ENCODE results near the gene CD300LG. TPM values are rescaled to one million over a fixed set of nuclear protein-coding genes. Genes with fewer than 3 reads are reported as not detected.

Gene CD300LG
- total RNA-seq, 1 experiment from 2014 or later = not detected

DNA sequence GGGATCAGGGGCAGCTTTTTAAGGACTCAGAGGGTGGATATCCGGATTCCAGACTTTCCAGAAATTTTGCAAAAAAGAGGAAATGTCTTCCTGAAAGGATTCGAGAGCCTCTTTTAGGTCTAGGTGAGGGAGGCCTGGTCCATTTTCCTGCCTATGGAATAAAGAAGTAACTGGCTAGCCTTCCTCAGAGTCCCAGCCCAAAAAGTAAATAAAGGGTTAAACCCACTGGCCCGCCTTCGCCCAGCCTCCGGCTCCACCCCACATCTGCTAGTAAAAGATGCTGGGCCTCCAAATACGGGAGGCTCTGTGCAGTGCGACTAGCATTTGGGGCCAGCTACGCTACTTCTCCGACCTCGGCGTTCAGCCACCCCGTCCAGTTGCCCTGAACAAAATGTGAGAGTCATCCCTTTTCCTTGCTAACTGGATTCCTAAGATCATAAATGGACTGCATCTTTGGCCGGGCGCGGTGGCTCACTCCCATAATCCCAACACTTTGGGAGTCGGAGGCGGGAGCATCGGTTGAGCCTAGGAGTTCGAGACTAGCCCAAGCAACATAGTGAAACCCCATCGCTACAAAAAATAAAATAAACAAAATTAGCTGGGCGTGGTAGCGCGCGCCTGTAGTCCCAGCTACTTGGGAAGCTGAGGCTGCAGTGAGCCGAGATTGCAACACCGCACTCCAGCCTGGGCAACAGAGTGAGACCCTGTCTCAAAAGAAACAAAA, 61.2 kb downstream of the CD300LG start:
- H4K20me1 ChIP-seq (ENCODE audit: insufficient read depth) = no peaks in the 10 kb centered on the region
- H3F3A ChIP-seq (ENCODE audit: insufficient read depth, low read depth) = peaks cover 5% of the 10 kb centered on the region; the same call in 1 of the 2 replicates
- ChIA-PET POLR2A (ENCODE audit: unreplicated experiment) (interaction anchor here (0.5 kb wide), 1 partner anchor 716 kb away, joined by 5 read pairs; no protein-coding TSS in a partner anchor), CTCF (no interaction called here)
- intact Hi-C loops (cut with micrococcal nuclease; ENCODE audit: unreplicated experiment) = no loop called here
- peaks cover 46% of the 10 kb centered on the region for H3K27me3 ChIP-seq (ENCODE audit: insufficient read depth, low read depth)
- H3K36me3 ChIP-seq (ENCODE audit: low read depth) = no peaks in the 10 kb centered on the region
- no peak for DNase-seq
- no peak overlapping the region for H2AFZ ChIP-seq
- no peaks in the 10 kb centered on the region for H3K9me2 ChIP-seq (ENCODE audit: insufficient read depth)
- TF ChIP-seq, protein P1, sequence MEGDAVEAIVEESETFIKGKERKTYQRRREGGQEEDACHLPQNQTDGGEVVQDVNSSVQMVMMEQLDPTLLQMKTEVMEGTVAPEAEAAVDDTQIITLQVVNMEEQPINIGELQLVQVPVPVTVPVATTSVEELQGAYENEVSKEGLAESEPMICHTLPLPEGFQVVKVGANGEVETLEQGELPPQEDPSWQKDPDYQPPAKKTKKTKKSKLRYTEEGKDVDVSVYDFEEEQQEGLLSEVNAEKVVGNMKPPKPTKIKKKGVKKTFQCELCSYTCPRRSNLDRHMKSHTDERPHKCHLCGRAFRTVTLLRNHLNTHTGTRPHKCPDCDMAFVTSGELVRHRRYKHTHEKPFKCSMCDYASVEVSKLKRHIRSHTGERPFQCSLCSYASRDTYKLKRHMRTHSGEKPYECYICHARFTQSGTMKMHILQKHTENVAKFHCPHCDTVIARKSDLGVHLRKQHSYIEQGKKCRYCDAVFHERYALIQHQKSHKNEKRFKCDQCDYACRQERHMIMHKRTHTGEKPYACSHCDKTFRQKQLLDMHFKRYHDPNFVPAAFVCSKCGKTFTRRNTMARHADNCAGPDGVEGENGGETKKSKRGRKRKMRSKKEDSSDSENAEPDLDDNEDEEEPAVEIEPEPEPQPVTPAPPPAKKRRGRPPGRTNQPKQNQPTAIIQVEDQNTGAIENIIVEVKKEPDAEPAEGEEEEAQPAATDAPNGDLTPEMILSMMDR (conservative IDR thresholded peaks at IDR 0.05) = no peak
- no peak overlapping the region for H3K27ac ChIP-seq
- BruUV-seq (replicated peaks) = no TSS peak
- H3K9me3 ChIP-seq (ENCODE audit: insufficient read depth, low read depth) = no peaks in the 10 kb centered on the region
- H3K4me3 ChIP-seq = no peak overlapping the region
- no peak overlapping the region for H3K4me2 ChIP-seq
- H3K4me1 ChIP-seq (replicated peaks; ENCODE audit: insufficient read depth) = no peaks in the 10 kb centered on the region
- H3K79me2 ChIP-seq (ENCODE audit: low read depth) = no peaks in the 10 kb centered on the region

DNA sequence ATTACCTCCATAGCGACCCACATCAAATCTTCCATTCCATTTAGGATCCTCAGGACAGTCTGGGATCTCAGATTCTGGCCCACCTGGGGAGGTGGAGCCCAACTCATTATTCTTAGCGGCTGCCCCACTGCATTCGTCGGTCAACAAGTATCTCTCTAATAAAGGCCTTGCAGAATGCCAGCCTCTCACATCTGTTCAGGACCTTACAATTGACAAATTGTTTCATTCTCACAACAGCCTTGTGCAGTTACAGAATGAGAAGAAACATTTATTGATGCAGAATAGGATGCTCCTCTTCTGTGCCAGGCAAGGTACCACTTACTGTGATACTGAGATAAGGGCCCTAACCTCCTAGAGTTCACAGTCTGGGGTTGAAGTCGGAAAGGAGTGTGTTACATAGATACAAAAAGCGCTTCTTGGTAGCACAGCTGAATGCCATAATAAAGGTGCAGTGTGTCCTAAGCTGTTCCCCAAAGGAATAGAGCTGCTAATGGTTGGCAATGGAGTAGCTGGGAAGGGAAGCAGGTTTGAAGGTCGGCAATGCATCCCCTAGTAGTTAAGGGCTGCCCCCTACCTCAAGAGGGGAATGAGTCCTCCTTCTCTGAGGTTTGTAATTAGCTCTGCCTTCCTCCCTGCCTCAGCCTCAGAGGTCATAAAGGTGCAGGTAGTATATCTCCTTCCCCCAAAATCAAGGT, 62.7 kb downstream of the CD300LG start:
- Histone ChIP-seq H3K27me3 (ENCODE audit: insufficient read depth, low read depth) (peaks cover 59% of the 10 kb centered on the region), H3K36me3 (ENCODE audit: low read depth) (no peaks in the 10 kb centered on the region), H3K4me3 (no peak overlapping the region), H2AFZ (no peak overlapping the region), H3K4me1 (replicated peaks; ENCODE audit: insufficient read depth) (no peaks in the 10 kb centered on the region), H3K9me2 (ENCODE audit: insufficient read depth) (no peaks in the 10 kb centered on the region), H4K20me1 (ENCODE audit: insufficient read depth) (no peaks in the 10 kb centered on the region), H3K79me2 (ENCODE audit: low read depth) (no peaks in the 10 kb centered on the region), H3F3A (ENCODE audit: insufficient read depth, low read depth) (peaks cover 5% of the 10 kb centered on the region; the same call in 1 of the 2 replicates), H3K27ac (no peak overlapping the region), H3K4me2 (no peak overlapping the region), H3K9me3 (ENCODE audit: insufficient read depth, low read depth) (no peaks in the 10 kb centered on the region)
- no peak for DNase-seq
- intact Hi-C loops (cut with micrococcal nuclease; ENCODE audit: unreplicated experiment) = no loop called here
- TF ChIP-seq, protein P1 (conservative IDR thresholded peaks at IDR 0.05) = no peak
- no peak for TF ChIP-seq EZH2 (IDR thresholded peaks at IDR 0.05; ENCODE audit: low read depth)
- CTCF ChIA-PET = interaction anchor here (1.0 kb wide), 1 partner anchor 88 kb away, joined by 3 read pairs; no protein-coding TSS in a partner anchor
- no TSS peak for BruUV-seq (replicated peaks)
- POLR2A ChIA-PET (ENCODE audit: unreplicated experiment) = no interaction called here

DNA sequence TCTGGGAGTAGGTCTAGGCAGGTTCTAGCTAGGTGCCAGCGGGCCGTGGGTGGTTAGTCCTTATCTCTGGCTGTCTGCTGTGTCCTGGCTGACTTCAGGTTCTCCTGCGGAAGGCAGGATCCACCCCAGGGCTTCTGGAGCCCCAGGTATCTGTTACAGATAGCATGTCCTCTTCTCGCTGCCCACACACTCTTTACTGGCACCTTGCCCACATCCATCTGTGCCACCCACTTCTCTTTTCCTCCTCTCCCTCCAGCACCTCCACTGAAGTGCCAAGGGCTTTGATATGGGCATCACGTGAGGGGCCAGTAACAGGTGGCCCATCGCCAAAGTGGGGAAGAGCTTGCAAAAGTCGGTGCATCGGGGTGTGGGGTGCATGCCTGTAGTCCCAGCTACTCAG, 64.9 kb downstream of the CD300LG start:
- no TSS peak for BruUV-seq (replicated peaks)
- no peak overlapping the region for H3K4me3 ChIP-seq
- H3K27me3 ChIP-seq (ENCODE audit: insufficient read depth, low read depth) = peaks cover 47% of the 10 kb centered on the region
- H3K9me2 ChIP-seq (ENCODE audit: insufficient read depth) = no peaks in the 10 kb centered on the region
- peaks cover 5% of the 10 kb centered on the region; the same call in 1 of the 2 replicates for H3F3A ChIP-seq (ENCODE audit: insufficient read depth, low read depth)
- H3K9me3 ChIP-seq (ENCODE audit: insufficient read depth, low read depth) = no peaks in the 10 kb centered on the region
- no peak overlapping the region for H3K4me2 ChIP-seq
- DNase-seq = no peak
- no peak overlapping the region for H2AFZ ChIP-seq
- H3K36me3 ChIP-seq (ENCODE audit: low read depth) = no peaks in the 10 kb centered on the region
- H3K79me2 ChIP-seq (ENCODE audit: low read depth) = no peaks in the 10 kb centered on the region
- TF ChIP-seq EZH2 (IDR thresholded peaks at IDR 0.05; ENCODE audit: low read depth) = no peak
- TF ChIP-seq, protein P1 (conservative IDR thresholded peaks at IDR 0.05) = no peak
- no peaks in the 10 kb centered on the region for H3K4me1 ChIP-seq (replicated peaks; ENCODE audit: insufficient read depth)
- H4K20me1 ChIP-seq (ENCODE audit: insufficient read depth) = no peaks in the 10 kb centered on the region; the same call in 1 of the 2 replicates
- intact Hi-C loops (cut with micrococcal nuclease; ENCODE audit: unreplicated experiment) = no loop called here
- H3K27ac ChIP-seq = no peak overlapping the region
- ChIA-PET CTCF (no interaction called here), POLR2A (ENCODE audit: unreplicated experiment) (no interaction called here)
